ENCODE measurements around the gene C20orf204. TPM values are rescaled to one million over a fixed set of nuclear protein-coding genes. Genes with fewer than 3 reads are reported as not detected.

C20orf204 gene
- total and polyA plus RNA-seq, 2 of the 4 experiments (the other 2 are of a cell fraction) = 0.09 to 0.18 TPM

DNA sequence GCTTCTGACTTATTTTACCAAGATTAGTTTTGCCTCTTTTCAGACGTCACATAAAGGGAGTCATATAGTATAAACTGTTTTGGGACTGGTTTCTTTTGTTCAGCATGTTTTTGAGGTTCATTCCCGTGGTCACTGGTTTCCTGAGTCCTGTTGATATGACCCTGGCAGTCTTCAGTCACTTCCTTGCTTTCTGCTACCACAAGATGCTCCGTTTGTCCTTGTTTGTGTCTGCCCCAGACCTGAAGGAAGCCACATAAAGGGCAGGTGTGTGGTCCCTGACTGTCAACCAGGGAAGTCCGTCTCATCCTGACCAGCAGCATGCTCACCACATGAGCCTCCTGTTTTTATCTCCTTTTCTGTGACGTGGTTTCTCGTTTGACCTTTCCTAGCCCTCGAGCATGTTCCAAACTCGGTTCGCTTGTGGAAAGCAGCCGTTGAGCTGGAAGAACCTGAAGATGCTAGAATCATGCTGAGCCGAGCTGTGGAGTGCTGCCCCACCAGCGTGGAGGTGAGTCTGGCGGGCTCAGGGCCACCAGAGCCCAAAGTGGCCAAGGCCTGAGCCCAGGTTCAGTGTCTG, 26.1 kb upstream of the C20orf204 start:
- no peak overlapping the region for H4K8ac ChIP-seq (ENCODE audit: low read depth in 2 of 2, low read length in 2 of 2)
- H2AK5ac ChIP-seq (ENCODE audit: low read depth, low read length) = no peak overlapping the region
- no peak overlapping the region for H2BK20ac ChIP-seq (ENCODE audit: low read depth, low read length)
- peaks cover 48% of the 10 kb centered on the region for H3K36me3 ChIP-seq (ENCODE audit: control insufficient read depth, insufficient read depth, low read length)
- in situ Hi-C loops (cut with MboI; ENCODE audit: low sequenced_read_pairs) = no loop called here
- H3K18ac ChIP-seq (ENCODE audit: low read depth, low read length) = no peak overlapping the region; the same call in 1 of the 2 replicates
- H3K79me1 ChIP-seq (ENCODE audit: low read depth in 1 of 2, low read length in 2 of 2) = peaks cover 26 to 56% of the 10 kb centered on the region in 2 experiments
- no TSS peak for BruUV-seq (replicated peaks)
- no peak overlapping the region for H2BK15ac ChIP-seq (ENCODE audit: low read depth, low read length)
- no peak for DNase-seq
- WGBS, 2 experiments (ENCODE audit: extremely low coverage in 2 of 2, insufficient read length in 1 of 2) = 82% methylated on average over 6 of the region's 13 CpGs; no CpG with 5 or more reads in 1 of the 2 experiments
- no peak overlapping the region for H4K91ac ChIP-seq (ENCODE audit: insufficient read depth, low read depth, low read length)
- peaks cover 24% of the 10 kb centered on the region for H4K20me1 ChIP-seq (ENCODE audit: insufficient read depth, low read length)
- no peak overlapping the region for H3K9ac ChIP-seq (ENCODE audit: low read depth, low read length)
- H3K27me3 ChIP-seq (ENCODE audit: control insufficient read depth, insufficient read depth, low read length) = no peaks in the 10 kb centered on the region
- no peak overlapping the region for H3K4me3 ChIP-seq (ENCODE audit: insufficient read depth, low read depth, low read length)
- H3K4me1 ChIP-seq (ENCODE audit: control insufficient read depth, insufficient read depth, low read length) = peaks cover 15% of the 10 kb centered on the region; the same call in 1 of the 2 replicates
- H3K14ac ChIP-seq (replicated peaks; ENCODE audit: low read depth, low read length) = no peak overlapping the region
- H2BK5ac ChIP-seq (ENCODE audit: low read depth, low read length, poor library complexity, severe bottlenecking) = no peak overlapping the region
- no peak for ATAC-seq (ENCODE audit: low read depth)
- no peak overlapping the region for H3K4ac ChIP-seq (ENCODE audit: low read depth, low read length)
- no peak overlapping the region for H3K4me2 ChIP-seq (ENCODE audit: low read depth, low read length)
- H3K9me1 ChIP-seq (ENCODE audit: insufficient read depth, low read length) = peaks cover 13% of the 10 kb centered on the region
- intact Hi-C loops (cut with micrococcal nuclease) = no loop called here
- no peak overlapping the region for H2AFZ ChIP-seq (replicated peaks; ENCODE audit: low read length, poor library complexity)
- no peak overlapping the region for H2AK9ac ChIP-seq (replicated peaks; ENCODE audit: low read depth, low read length, poor library complexity)
- TF ChIP-seq, protein P1, sequence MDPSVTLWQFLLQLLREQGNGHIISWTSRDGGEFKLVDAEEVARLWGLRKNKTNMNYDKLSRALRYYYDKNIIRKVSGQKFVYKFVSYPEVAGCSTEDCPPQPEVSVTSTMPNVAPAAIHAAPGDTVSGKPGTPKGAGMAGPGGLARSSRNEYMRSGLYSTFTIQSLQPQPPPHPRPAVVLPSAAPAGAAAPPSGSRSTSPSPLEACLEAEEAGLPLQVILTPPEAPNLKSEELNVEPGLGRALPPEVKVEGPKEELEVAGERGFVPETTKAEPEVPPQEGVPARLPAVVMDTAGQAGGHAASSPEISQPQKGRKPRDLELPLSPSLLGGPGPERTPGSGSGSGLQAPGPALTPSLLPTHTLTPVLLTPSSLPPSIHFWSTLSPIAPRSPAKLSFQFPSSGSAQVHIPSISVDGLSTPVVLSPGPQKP (IDR thresholded peaks at IDR 0.05; ENCODE audit: borderline replicate concordance, low read depth, low read length) = no peak
- TF ChIP-seq CEBPB (IDR thresholded peaks at IDR 0.05; ENCODE audit: low read depth, low read length) = no peak
- no peak for TF ChIP-seq SMC3 (IDR thresholded peaks at IDR 0.05; ENCODE audit: low read depth, low read length)
- TF ChIP-seq MAFK (IDR thresholded peaks at IDR 0.05; ENCODE audit: low read depth, low read length) = no peak
- no peak for TF ChIP-seq RCOR1 (IDR thresholded peaks at IDR 0.05; ENCODE audit: insufficient replicate concordance, low read length)
- no peak for TF ChIP-seq MAZ (IDR thresholded peaks at IDR 0.05; ENCODE audit: borderline replicate concordance, low read depth, low read length)
- TF ChIP-seq, protein P2, sequence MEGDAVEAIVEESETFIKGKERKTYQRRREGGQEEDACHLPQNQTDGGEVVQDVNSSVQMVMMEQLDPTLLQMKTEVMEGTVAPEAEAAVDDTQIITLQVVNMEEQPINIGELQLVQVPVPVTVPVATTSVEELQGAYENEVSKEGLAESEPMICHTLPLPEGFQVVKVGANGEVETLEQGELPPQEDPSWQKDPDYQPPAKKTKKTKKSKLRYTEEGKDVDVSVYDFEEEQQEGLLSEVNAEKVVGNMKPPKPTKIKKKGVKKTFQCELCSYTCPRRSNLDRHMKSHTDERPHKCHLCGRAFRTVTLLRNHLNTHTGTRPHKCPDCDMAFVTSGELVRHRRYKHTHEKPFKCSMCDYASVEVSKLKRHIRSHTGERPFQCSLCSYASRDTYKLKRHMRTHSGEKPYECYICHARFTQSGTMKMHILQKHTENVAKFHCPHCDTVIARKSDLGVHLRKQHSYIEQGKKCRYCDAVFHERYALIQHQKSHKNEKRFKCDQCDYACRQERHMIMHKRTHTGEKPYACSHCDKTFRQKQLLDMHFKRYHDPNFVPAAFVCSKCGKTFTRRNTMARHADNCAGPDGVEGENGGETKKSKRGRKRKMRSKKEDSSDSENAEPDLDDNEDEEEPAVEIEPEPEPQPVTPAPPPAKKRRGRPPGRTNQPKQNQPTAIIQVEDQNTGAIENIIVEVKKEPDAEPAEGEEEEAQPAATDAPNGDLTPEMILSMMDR (conservative IDR thresholded peaks at IDR 0.05; ENCODE audit: low read depth, low read length) = no peak
- TF ChIP-seq RAD21 (IDR thresholded peaks at IDR 0.05; ENCODE audit: low read length) = no peak
- TF ChIP-seq, protein P3, sequence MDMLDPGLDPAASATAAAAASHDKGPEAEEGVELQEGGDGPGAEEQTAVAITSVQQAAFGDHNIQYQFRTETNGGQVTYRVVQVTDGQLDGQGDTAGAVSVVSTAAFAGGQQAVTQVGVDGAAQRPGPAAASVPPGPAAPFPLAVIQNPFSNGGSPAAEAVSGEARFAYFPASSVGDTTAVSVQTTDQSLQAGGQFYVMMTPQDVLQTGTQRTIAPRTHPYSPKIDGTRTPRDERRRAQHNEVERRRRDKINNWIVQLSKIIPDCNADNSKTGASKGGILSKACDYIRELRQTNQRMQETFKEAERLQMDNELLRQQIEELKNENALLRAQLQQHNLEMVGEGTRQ (IDR thresholded peaks at IDR 0.05; ENCODE audit: low read depth, low read length) = no peak
- TF ChIP-seq BHLHE40 (IDR thresholded peaks at IDR 0.05; ENCODE audit: low read depth, low read length) = no peak
- no peak for TF ChIP-seq MXI1 (IDR thresholded peaks at IDR 0.05; ENCODE audit: borderline replicate concordance, low read depth, low read length)
- no peak for TF ChIP-seq RFX5 (IDR thresholded peaks at IDR 0.05; ENCODE audit: low read depth, low read length)
- no peak for TF ChIP-seq NFE2L2 (IDR thresholded peaks at IDR 0.05; ENCODE audit: low read depth, low read length)
- TF ChIP-seq FOS (IDR thresholded peaks at IDR 0.05; ENCODE audit: low read depth, low read length) = no peak
- no peak for TF ChIP-seq CHD1 (IDR thresholded peaks at IDR 0.05; ENCODE audit: low read depth, low read length)
- TF ChIP-seq POLR2A (IDR thresholded peaks at IDR 0.05; ENCODE audit: low read depth, low read length) = no peak
- H3K56ac ChIP-seq (ENCODE audit: extremely low read depth, insufficient read depth, low read length) = no peak overlapping the region
- no peak overlapping the region for H3K23ac ChIP-seq (ENCODE audit: low read depth, low read length)
- H3K27ac ChIP-seq (ENCODE audit: insufficient read depth, low read length) = peak overlapping the region; percentile 42; the same call in 1 of the 2 replicates
- dilution Hi-C loops (cut with HindIII; ENCODE audit: low sequenced_read_pairs, unreplicated experiment) = no loop called here
- H2BK120ac ChIP-seq (ENCODE audit: low read depth, low read length) = no peak overlapping the region
- H3K9me3 ChIP-seq (ENCODE audit: control insufficient read depth, insufficient read depth, low read length) = no peaks in the 10 kb centered on the region
- CTCF ChIA-PET = no interaction called here
- POLR2A ChIA-PET (ENCODE audit: unreplicated experiment) = no interaction called here
- H4K5ac ChIP-seq (ENCODE audit: low read depth, low read length) = no peak overlapping the region

Data from IMR-90 (cell line).